ENCODE data around the gene CST8.
"Not testable (repeated sequence)": the region's sequence is repeated elsewhere in the genome, so short reads cannot be mapped to it uniquely, and the experiment has no call there.

Gene CST8

GRCh38 chr20:23490817-23491216 lies at the start of gene CST8:
Gene CST8 (plus strand): TSS chr20:23491117. CDS start chr20:23491668, 551 bp downstream.
- intact Hi-C loops (cut with DNase I): no loop called here

GRCh38 chr20:23441850-23442313 lies 49.0 kb upstream of the CST8 start:
- peak; percentile 45 to 89 (median 78) for DNase-seq
- intact Hi-C loops (cut with DNase I): loop anchor here (5.0 kb wide), 1 partner anchor 165 kb away; the partner anchor contains the start of gene CST9

More at GRCh38 chr20:23490817-23491216, at the start of gene CST8:
- DNase-seq: no peak

- intact Hi-C loops (cut with DNase I): loop anchor here (5.0 kb wide), 1 partner anchor 165 kb away; the partner anchor contains the start of gene CST9
- DNase-seq: no peak
These were observed 48.5 kb upstream of the CST8 start for GRCh38 chr20:23442436-23442835.

- peak in 1 of 42 donors; percentile 30 for DNase-seq
- intact Hi-C loops (cut with DNase I): loop anchor here (5.0 kb wide), 1 partner anchor 162 kb away; the partner anchor contains the start of gene CST9
These were observed 46.1 kb upstream of the CST8 start for GRCh38 chr20:23444859-23445258.

- intact Hi-C loops (cut with DNase I): no loop called here
- peak in 1 of 42 donors; percentile 38 for DNase-seq
These were observed 45.2 kb upstream of the CST8 start for GRCh38 chr20:23445596-23446217.

- peak in 41 of 42 donors; percentile 38 to 89 (median 76) for DNase-seq
- intact Hi-C loops (cut with DNase I): no loop called here
These were observed 44.4 kb upstream of the CST8 start for GRCh38 chr20:23446505-23446904.

GRCh38 chr20:23448167-23448566 lies 42.8 kb upstream of the CST8 start:
- intact Hi-C loops (cut with DNase I): no loop called here
- peak in 1 of 42 donors; percentile 41 for DNase-seq

- intact Hi-C loops (cut with DNase I): no loop called here
These were observed 41.5 kb upstream of the CST8 start for GRCh38 chr20:23449421-23449820.

GRCh38 chr20:23450877-23451276 lies 40.0 kb upstream of the CST8 start:
- intact Hi-C loops (cut with DNase I): no loop called here
- DNase-seq: no peak

More at GRCh38 chr20:23449421-23449820, 41.5 kb upstream of the CST8 start:
- no peak for DNase-seq

GRCh38 chr20:23451956-23452487 lies 38.9 kb upstream of the CST8 start:
- intact Hi-C loops (cut with DNase I): no loop called here
- DNase-seq: no peak

- intact Hi-C loops (cut with DNase I): no loop called here
- DNase-seq: no peak
These were observed 38.1 kb upstream of the CST8 start, which contains the start of gene CST11 for GRCh38 chr20:23452776-23453175. Gene CST11 (minus strand): TSS chr20:23452876. CDS start chr20:23452811, 65 bp downstream.

- intact Hi-C loops (cut with DNase I): no loop called here
- no peak for DNase-seq
These were observed 37.1 kb upstream of the CST8 start for GRCh38 chr20:23453549-23454543.

GRCh38 chr20:23454816-23455215 lies 36.1 kb upstream of the CST8 start:
- DNase-seq: no peak

GRCh38 chr20:23455639-23456038 lies 35.3 kb upstream of the CST8 start:
- DNase-seq: no peak

More at GRCh38 chr20:23454816-23455215, 36.1 kb upstream of the CST8 start:
- intact Hi-C loops (cut with DNase I): no loop called here

GRCh38 chr20:23456409-23456808 lies 34.5 kb upstream of the CST8 start:
- no peak for DNase-seq
- intact Hi-C loops (cut with DNase I): no loop called here

More at GRCh38 chr20:23455639-23456038, 35.3 kb upstream of the CST8 start:
- intact Hi-C loops (cut with DNase I): no loop called here

- intact Hi-C loops (cut with DNase I): no loop called here
- DNase-seq: no peak
These were observed 34.0 kb upstream of the CST8 start for GRCh38 chr20:23456873-23457272.

- DNase-seq: no peak
These were observed 31.3 kb upstream of the CST8 start for GRCh38 chr20:23459461-23460150.

GRCh38 chr20:23461180-23461579 lies 29.7 kb upstream of the CST8 start:
- DNase-seq: no peak
- intact Hi-C loops (cut with DNase I): no loop called here

More at GRCh38 chr20:23459461-23460150, 31.3 kb upstream of the CST8 start:
- intact Hi-C loops (cut with DNase I): no loop called here

- intact Hi-C loops (cut with DNase I); DNase-seq: not testable (repeated sequence)
These were observed 24.0 kb upstream of the CST8 start for GRCh38 chr20:23466961-23467360.
